Measurements from ENCODE around the gene METTL13. TPM values are rescaled to one million over a fixed set of nuclear protein-coding genes. Genes with fewer than 3 reads are reported as not detected.

METTL13 gene
- total and polyA plus RNA-seq, 9 of the 15 experiments (the other 6 are each of a cell fraction or from before 2014, with no cell fraction given) = 18.9 to 78.9 (median 54.9) TPM

DNA sequence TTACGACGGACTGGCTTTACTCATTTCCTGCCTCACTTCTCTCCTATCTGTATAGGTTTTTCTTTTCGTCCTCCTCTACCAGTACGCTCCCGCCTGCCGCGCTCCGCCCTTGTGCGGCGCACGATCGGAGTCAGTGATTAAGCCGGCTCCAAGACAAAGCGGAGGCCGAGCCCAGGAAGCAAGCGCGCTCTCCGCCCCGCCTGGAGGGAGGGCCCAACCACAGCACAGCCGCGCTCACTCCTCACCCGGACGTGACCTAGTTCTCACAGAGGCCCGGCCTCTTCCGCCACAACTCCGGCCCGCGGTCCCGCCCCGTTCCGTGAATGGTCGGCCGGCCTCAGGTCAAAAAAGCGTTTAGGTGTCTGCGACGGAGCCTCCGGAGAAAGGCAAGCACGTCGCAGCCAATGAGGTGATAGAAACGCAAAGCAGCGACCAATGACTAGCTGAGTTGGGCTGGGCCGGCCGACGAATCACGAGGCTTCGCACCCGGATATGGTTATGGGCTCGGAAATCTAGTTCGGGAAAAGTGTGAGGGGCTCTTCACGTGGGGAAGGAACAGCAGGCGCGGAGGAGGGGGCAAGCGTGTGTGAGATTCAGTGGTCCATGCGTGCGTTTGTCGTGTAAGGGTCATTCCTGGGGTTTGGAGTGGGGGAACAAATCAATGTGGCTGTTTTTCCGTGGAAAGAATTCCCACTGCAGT is at the start of gene METTL13 (continued):
- TF ChIP-seq, protein P1, sequence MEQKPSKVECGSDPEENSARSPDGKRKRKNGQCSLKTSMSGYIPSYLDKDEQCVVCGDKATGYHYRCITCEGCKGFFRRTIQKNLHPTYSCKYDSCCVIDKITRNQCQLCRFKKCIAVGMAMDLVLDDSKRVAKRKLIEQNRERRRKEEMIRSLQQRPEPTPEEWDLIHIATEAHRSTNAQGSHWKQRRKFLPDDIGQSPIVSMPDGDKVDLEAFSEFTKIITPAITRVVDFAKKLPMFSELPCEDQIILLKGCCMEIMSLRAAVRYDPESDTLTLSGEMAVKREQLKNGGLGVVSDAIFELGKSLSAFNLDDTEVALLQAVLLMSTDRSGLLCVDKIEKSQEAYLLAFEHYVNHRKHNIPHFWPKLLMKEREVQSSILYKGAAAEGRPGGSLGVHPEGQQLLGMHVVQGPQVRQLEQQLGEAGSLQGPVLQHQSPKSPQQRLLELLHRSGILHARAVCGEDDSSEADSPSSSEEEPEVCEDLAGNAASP (IDR thresholded peaks at IDR 0.05) = no peak
- no peak for TF ChIP-seq KLF13 (tag; IDR thresholded peaks at IDR 0.05; ENCODE audit: borderline replicate concordance, low read depth)
- no peak for TF ChIP-seq SRSF3 (IDR thresholded peaks at IDR 0.05; ENCODE audit: insufficient read depth, low read length)
- peak; percentile 80 for TF ChIP-seq RNF2 (IDR thresholded peaks at IDR 0.05)
- TF ChIP-seq, protein P2, sequence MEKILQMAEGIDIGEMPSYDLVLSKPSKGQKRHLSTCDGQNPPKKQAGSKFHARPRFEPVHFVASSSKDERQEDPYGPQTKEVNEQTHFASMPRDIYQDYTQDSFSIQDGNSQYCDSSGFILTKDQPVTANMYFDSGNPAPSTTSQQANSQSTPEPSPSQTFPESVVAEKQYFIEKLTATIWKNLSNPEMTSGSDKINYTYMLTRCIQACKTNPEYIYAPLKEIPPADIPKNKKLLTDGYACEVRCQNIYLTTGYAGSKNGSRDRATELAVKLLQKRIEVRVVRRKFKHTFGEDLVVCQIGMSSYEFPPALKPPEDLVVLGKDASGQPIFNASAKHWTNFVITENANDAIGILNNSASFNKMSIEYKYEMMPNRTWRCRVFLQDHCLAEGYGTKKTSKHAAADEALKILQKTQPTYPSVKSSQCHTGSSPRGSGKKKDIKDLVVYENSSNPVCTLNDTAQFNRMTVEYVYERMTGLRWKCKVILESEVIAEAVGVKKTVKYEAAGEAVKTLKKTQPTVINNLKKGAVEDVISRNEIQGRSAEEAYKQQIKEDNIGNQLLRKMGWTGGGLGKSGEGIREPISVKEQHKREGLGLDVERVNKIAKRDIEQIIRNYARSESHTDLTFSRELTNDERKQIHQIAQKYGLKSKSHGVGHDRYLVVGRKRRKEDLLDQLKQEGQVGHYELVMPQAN (IDR thresholded peaks at IDR 0.05; ENCODE audit: borderline replicate concordance) = peak; percentile 99
- TF ChIP-seq SIN3B (IDR thresholded peaks at IDR 0.05; ENCODE audit: low read depth) = peak; percentile 85
- peak; percentile 66; the same call in 1 of the 2 replicates for TF ChIP-seq E2F1 (CRISPR knock-in tag; IDR thresholded peaks at IDR 0.05)
- no peak for TF ChIP-seq ARID3A (IDR thresholded peaks at IDR 0.05; ENCODE audit: borderline replicate concordance, low read depth, low read length)
- TF ChIP-seq SREBF2 (CRISPR knock-in tag; IDR thresholded peaks at IDR 0.05) = 0 out of 2 replicates have a peak, but pooled peaks have one; percentile 82
- peak; percentile 75 for TF ChIP-seq TOE1 (IDR thresholded peaks at IDR 0.05; ENCODE audit: borderline replicate concordance)
- peak; percentile 14; the same call in 1 of the 2 replicates for TF ChIP-seq TOE1 (CRISPR knock-in tag; IDR thresholded peaks at IDR 0.05; ENCODE audit: borderline replicate concordance, low read depth)
- no peak for TF ChIP-seq CHCHD3 (CRISPR knock-in tag; IDR thresholded peaks at IDR 0.05)
- no peak for TF ChIP-seq DDX20 (tag; IDR thresholded peaks at IDR 0.05; ENCODE audit: low read depth)
- no peak for TF ChIP-seq ZNF184 (CRISPR knock-in tag; IDR thresholded peaks at IDR 0.05)
- no peak for TF ChIP-seq ZNF175 (CRISPR knock-in tag; IDR thresholded peaks at IDR 0.05; ENCODE audit: low read depth)
- TF ChIP-seq HDGF (IDR thresholded peaks at IDR 0.05) = no peak
- TF ChIP-seq SRSF7 (optimal IDR thresholded peaks at IDR 0.05; ENCODE audit: low read depth, low read length) = no peak
- TF ChIP-seq, protein P3, sequence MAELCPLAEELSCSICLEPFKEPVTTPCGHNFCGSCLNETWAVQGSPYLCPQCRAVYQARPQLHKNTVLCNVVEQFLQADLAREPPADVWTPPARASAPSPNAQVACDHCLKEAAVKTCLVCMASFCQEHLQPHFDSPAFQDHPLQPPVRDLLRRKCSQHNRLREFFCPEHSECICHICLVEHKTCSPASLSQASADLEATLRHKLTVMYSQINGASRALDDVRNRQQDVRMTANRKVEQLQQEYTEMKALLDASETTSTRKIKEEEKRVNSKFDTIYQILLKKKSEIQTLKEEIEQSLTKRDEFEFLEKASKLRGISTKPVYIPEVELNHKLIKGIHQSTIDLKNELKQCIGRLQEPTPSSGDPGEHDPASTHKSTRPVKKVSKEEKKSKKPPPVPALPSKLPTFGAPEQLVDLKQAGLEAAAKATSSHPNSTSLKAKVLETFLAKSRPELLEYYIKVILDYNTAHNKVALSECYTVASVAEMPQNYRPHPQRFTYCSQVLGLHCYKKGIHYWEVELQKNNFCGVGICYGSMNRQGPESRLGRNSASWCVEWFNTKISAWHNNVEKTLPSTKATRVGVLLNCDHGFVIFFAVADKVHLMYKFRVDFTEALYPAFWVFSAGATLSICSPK (IDR thresholded peaks at IDR 0.05; ENCODE audit: borderline replicate concordance) = no peak
